Stimulated activated CD8-positive, alpha-beta memory T cell treated with anti-CD3 and anti-CD28 coated beads, Interleukin-12 subunit alpha, Interleukin-12 subunit beta, amount 100 ng/mL, for 24 hours (primary cell): Measurements from ENCODE around the gene SORL1.

ENCODE experiments used
- DNase-seq: peaks from one replicate; pipeline ENCODE4 v3.0.0-alpha.2; 2020; ENCODE audit errors: extremely low read depth

Gene SORL1

GRCh38 chr11:121659811-121660210 is 207.7 kb downstream of the SORL1 start:
- DNase-seq, result no peak

GRCh38 chr11:121661880-121662486 is 209.9 kb downstream of the SORL1 start:
- DNase-seq, result no peak

GRCh38 chr11:121664144-121664543 is 212.0 kb downstream of the SORL1 start:
- DNase-seq, result no peak

- no peak for DNase-seq
Measured at GRCh38 chr11:121665206-121665838, 213.2 kb downstream of the SORL1 start.

GRCh38 chr11:121667836-121668235 is 215.7 kb downstream of the SORL1 start:
- no peak for DNase-seq

- DNase-seq, result no peak
Measured at GRCh38 chr11:121669422-121669821, 217.3 kb downstream of the SORL1 start.

GRCh38 chr11:121670266-121670665 is 218.2 kb downstream of the SORL1 start:
- no peak for DNase-seq

GRCh38 chr11:121670805-121671282 is 218.7 kb downstream of the SORL1 start:
- no peak for DNase-seq

GRCh38 chr11:121671283-121672168 is 219.4 kb downstream of the SORL1 start:
- no peak for DNase-seq

GRCh38 chr11:121672630-121673487 is 220.7 kb downstream of the SORL1 start:
- no peak for DNase-seq

GRCh38 chr11:121681550-121682268 is 229.6 kb downstream of the SORL1 start:
- DNase-seq, result no peak
